Measurements from ENCODE around the gene MX1.

GRCh38 chr21:41441546-41441945 is 15.5 kb downstream of the MX1 start:
- TF ChIP-seq CTCF (IDR thresholded peaks at IDR 0.05) = no peak
- TF ChIP-seq POLR2A (IDR thresholded peaks at IDR 0.05) = no peak
- TF ChIP-seq EP300 (IDR thresholded peaks at IDR 0.05) = no peak

Measured in tibial nerve (tissue), 4 donors.